NK-92 (cell line): ENCODE measurements around the gene TSHZ1.

Experiments
- DNase-seq: peaks from one replicate; lab custom pipeline; 2025; ENCODE audit not compliant: unreplicated experiment; lab: John Stamatoyannopoulos, UW

The TSHZ1 gene

DNA sequence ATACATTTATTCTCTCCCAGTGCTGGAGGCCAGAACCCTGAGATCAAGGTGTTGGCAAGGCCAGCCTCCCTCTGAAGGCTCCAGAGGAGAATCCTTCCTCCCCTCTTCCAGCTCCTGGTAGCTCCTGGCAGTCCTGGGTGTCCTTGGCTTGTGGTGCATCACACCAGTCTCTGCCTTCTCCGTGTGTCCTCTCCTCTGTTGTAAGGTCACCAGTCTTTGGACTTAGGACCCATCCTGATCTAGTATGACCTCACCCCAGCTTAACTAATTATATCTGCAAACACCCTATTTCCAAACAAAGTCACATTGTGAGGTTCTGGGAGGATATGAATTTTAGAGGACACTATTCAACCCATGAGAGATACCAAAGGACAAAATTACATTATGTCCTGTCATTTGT is 31.1 kb downstream of the TSHZ1 start:
- no peak for DNase-seq

DNA sequence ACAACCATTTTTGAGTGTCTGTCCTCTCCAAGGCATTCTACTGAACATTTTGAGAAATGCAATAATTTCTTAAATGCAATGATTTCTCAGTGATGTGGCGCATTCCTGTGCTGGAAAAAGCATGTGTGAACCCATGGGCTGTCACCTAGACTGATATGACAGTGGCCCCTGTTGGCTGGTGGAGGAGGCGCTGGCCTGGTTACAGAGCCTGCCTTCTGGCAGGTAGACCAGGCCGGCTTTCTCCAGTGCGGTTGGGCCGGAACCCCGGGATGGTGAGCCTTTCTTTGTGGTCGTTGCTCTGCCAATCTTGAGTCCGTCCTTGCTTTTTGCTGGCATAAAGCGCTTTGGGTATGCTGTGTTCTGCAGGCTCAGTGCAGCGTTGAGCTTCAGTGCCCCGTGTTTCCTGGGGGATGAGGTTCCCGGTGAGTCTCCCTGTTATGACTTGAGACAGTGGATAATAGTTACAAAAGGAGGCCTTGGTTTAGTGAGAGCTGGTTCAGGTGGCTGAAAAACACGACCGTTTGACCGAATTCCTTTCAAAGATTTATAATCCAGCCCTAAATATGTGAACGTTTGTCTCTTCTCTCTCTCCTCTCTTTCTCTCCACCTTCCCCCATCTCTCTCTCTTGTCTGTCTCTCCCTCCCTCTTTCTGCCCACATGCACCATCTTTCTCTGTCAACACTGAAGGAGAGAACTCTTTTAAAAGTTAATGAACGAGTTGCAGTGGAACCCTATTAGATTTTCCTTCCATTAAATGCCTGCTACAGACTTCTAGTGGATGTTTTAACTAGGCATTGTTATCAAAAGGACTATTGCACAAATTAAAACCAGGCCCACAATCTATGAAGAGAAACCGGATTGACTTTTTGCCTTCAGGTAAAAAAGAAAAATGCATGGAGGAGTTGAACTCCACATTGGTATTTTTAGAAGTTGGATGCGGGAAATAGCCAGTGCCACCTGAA is 34.0 kb downstream of the TSHZ1 start:
- no peak for DNase-seq

DNA sequence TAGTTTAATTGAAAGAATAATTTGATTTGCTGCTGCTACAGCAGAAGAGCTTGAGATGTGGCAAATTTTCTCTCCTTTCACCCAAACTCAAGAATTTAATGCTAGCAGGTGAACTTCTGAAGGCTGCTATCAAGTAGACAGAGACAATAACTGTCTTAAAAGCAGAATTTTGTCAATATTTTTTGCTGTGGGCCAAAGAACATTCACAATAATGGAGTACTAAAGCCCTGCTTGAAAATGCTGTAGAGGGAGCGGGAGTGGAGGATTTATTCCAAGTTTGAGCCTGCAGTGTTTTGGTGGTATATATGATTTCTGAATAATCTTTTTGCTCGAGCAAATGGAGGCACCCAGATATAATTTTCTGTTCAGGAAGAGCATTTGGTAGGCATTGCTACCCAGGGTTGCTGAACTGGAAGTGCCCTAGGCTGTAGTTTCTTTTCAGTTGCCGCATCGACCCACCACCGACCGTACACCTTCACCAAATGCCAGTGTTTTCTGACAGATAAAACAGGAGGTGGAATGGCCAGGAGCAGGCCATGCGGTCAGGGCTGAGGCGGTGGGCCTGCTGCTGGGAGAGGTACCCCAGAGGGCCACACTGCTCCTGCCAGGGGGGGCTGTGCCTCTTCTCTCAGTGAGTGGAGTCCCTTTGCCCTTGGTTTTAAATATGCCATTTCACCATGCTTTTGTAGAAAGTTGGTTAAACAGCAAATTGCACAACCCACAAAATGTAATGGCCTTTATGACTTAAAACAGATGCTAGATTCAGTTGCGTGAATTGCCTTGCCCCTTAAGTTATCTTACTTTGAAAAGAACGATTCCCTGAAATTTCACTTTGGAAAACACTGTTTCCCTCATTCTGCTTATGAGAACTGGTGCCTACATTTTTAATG is 36.4 kb downstream of the TSHZ1 start:
- no peak for DNase-seq

DNA sequence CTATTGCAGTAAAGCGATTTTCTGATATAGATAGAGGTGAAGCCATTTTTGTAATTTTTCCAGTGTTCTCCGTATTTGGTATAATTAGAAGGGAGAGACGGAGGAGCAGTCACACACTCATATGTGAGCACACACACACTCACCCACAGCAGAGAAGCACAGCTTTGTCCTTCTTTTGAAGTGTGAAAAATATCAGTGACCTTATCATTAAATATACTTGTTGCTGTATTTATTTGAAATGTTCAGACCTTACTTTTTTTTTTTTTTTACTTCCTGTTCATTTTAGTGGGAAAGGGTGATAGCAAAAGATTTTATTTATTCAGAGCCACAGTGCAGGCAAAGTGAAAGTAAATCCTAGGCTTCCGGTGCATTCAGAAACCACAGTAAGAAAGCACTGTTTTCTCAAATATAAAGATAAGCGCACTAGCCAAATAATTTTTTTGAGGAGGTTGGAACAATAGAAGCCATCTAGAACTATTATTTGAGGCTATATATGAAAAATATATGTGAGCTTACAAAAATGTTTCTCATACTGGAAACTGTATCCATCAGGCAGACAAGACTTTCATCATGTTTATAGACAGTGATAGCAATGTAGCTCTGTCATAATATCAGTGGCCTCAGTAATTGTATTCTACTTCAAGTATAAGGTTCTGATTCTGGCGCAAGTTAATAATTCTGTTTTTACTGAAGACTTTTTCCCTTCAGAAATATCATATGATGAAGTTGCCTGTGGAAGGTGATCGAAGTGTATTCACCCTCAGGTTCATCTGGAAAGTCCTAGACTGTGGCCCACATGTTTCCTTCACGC is 37.2 kb downstream of the TSHZ1 start:
- DNase-seq: no peak

DNA sequence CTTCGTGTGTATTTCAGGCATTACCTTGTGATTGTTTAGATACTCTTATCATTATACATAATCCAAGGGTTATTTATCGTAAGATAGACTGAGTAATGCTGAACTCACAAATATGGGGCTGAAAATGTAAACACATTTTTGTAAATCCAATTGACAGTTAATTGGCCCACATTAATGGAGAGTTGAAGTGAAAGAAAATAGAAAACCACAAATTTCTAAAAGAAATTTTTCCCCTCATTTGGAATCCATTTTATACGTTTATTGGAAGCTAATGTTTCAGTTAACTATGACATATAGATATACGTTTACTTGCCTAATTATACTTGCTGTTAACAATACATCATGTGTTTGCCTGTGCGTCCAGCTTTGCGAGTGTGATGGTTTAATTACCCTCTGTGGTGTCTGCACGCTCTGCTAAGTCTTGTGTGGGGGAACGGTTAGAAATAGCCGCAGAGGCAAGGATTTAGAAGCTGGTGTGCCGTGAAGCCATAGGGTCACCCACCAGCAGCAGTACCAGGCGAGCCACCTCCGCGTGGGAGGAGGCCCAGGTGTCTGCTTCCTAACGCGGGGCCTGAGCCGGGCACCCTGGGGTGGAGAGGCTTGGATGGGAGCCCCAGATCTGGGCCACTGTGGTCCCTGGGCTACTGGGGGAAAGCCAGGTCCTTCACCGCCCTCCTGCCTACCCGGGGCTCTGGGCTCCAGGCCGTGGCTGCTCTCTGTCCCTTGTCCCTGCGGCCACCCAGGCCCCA is 38.0 kb downstream of the TSHZ1 start:
- DNase-seq: no peak

DNA sequence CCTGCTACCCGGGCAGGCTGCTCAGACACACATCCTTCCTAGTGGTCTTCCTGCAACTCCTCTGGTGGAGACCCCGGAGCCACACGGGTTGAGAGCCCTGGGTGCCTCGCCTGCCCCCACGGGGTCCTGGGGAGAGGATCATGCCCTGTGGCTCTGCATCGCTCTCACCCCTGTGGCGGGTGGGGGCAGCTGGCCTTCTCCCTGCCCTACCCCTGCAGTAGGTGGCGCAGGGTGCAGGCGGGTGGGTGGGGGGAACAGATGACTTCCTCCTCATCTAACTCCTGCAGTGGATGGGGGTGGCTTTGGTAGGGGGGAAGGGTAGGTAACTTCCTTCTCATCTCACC is 38.5 kb downstream of the TSHZ1 start:
- no peak for DNase-seq

DNA sequence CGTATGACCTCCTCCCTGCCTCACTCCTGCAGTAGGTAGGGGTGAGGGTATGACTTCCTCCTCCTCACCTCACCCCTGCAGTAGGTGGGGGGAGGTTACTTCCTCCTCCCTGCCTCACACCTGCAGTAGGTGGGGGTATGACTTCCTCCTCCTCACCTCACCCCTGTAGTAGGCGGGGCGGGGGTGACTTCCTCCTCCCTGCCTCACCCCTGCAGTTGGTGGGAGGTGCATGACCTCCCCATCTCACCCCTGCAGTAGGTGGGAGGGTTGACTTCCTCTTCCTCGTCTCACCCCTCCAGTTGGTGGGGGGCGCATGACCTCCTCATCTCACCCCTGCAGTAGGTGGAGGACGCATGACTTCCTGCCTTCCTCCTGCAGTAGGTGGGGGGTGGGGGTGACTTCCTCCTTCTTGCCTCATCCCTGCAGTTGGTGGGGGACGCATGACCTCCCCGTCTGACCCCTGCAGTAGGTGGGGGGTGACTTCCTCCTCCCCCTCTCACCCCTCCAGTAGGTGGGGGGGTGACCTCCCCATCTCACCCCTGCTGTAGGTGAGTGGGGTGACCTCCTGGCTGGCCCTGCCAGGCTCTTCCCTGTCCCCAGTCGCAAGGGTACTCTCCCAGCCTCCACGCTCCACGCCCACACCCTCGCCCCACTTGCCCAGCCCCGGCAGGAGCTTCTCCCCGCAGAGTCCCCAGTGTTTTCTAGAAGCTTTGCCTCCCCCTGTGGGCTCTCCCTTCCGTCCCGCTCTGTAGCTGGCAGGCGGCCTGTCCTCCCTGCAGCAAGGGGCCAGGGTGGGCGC is 39.3 kb downstream of the TSHZ1 start:
- no peak for DNase-seq

DNA sequence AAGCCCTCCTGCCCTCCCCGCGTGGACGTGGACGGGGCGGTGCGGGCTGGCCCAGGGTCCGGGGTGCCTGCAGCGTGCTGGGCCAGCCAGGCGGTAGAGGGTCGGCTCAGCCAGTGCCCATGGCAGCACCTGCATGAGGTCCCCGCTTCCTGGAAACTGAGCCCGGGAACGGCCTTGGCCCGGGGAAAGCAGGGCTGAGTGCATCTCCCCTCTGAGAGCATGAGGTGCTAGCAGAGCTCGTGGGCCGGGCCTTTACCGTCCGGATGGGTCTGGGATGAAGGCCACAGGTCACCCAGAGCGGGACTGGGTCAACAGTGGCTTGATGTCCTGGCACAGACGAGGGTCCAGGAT is 39.8 kb downstream of the TSHZ1 start:
- DNase-seq: no peak

DNA sequence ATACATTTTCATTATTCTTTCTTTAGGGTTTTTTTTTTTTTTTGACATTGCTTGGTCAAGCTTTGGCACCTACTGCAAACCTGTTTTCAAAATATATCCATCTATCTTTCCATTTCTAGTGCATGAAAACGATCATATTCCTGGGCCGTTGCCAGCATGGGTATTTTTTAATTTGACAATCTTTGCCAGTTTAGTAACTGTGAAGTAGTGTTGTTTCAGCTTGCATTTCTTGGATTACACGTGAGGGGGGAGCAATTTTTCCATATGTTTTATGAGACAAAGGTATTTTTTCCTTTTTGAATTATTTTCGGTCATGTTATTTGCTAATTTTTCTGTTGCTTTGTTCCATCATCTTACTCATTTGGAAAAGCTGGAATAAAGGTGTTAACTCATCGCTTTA is 40.9 kb downstream of the TSHZ1 start:
- no peak for DNase-seq

DNA sequence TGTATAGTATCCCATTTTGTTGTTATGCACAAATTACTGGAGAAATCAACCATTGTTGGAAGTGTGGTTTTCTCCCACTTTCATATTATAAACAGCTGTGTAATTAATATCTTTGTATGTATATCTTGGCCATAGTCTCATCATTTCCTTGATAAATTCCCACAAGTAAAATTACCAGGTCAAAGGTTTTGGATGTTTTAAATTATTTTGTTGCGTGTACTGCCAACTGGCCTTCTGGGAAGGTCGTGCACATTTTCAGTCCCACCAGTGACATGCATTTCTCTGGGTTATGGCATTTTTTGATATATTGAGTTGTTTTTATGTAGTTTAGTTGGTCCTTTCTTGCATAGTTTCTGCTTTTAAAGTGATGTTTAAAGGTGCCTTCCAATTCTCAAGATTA is 41.5 kb downstream of the TSHZ1 start:
- no peak for DNase-seq

DNA sequence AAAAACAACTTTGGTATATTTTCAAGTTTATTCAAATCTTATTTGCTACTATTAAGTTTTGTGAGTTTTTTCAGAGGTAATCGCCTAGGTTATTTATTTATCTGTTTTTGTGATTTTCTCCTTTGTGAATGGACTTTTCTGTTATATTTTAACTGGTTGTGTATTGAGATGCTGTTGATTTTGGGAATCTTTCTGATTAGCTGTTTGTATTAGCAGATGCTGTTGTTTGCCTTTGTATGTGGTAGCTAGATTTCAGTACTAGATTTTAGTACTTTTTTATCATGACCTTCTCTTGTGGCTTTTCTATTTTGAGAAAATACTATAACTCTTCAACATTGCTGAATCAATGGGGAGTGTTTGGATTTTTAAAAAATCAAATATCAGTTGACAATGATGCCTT is 42.4 kb downstream of the TSHZ1 start:
- DNase-seq: no peak

DNA sequence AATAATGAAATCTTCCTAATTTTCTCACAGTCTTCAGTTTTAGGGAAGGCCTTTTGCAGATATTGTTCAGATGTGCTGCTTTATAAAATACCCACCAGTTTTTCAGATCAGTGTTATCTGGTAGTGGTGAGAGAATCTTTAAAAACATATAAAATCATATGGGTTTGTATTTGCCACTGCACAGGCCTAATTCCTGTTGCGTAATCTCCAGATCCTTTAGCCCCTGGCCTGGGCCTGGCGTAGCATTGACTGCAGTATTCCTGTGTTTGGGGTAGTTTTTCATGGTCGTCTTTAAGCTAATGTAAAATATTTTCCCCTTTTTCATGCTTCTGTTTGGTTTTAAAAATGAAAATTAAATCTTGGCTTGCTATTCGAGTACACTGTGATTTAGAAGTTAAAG is 43.2 kb downstream of the TSHZ1 start:
- no peak for DNase-seq

DNA sequence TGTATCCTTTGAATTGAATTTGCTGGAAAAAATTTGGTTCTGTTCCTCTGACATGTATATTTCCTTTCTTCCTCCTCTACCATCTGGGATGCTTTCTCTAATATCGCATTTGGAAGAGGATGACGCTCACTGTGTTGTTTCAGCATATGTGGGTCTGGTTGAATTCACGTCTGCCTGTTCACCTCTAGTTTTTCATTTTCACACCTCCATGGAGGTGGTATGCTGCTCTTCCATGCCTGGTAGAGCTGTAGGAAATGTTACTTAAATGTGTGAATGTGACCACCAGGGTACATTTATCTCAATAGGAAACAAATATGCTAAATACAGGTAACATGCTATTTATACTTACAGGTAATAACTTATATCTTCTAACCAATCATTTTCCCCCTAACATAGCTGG is 44.5 kb downstream of the TSHZ1 start:
- DNase-seq: no peak

DNA sequence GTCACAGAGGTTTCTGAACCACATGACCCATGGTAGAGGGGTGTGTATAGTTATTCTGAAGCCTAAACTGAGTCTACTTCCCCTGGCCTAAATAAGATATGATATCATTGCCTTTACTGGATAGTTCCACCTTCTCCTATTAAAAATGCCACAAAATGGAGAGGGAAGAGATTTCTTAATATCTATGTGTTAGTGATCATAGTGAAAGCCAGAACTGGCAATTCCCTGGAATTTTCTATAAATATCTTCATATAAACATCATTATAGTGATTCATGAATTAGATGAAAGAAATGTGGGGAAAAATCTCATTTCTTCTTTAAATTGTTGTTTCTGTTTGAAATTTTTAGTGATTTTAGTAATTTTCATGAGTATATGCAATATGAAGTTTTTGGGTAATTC is 45.8 kb downstream of the TSHZ1 start:
- DNase-seq: no peak

DNA sequence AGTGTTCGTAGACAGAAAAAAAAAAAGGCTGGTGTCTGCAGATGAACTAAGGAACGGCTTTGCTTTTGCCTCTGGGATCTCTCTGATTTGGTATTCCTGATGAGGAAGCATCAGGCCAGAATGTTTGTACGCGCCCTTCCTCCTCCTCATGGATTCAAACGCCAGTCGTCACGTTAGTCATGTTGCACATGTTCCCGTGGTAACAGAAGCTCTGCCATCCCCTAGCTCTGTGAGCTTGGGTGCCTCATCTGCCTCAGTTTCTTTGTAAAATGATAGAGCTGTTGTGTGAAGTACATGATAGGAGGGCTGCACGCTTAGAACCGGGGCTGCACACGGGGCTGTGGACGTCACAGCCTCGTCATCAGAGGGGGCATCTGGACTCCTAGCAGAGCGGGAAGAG is 47.0 kb downstream of the TSHZ1 start:
- DNase-seq: no peak

DNA sequence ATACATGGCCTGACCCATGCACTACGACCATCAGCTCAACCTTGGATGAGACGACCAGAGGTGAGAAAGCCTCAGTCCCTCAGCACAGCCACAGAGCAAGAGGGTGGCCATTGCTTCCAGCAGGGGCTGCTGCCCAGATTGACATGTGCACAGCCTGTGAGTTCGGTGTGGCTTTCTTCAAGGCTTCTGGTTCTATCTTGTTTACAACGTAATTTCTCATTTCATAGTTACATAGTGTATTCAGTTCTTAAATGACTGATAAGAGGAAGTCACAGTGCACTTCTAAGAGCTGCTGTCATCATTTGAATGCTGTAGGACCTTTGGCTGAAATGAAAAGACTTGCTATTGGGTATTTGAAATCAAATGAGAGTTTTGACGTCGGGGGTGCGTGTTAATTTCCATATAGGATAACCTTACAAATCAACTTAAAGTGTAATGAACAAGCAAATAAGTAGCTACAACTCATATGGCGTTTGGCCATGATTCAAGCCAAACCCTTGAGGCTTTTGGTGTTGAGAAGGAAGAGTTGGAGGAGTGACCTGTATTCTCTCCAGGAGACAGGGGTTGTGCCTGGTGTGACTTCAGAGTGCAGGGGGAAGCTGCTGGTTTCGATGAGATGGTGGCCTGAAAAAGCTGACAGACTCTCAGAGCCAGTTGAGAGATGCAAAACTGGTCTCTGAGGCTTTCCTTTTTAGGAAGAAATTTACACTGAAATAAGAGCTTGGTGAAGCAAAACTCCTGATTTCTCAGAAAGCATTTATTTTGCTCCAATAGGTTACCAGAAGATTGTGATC is 51.0 kb downstream of the TSHZ1 start:
- no peak for DNase-seq

DNA sequence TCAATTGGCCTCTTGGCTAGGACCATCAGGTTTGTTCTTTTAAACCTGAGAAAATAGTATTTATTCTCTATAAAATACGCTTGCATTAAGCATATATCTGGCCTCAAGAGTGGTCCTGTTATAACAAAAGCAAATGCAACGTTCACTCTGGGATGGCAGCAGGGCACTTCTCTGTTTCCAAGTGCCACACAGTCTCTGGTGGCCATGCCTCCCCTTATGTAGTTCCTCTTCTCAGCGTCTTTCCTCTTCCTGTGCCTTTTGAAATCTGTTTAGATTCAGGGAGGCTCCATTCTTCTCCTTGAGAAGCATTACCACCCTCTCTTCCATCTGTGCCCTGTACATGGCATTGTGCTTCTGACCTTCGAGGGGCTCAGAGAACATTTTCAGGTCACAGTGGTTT is 51.9 kb downstream of the TSHZ1 start:
- DNase-seq: no peak

DNA sequence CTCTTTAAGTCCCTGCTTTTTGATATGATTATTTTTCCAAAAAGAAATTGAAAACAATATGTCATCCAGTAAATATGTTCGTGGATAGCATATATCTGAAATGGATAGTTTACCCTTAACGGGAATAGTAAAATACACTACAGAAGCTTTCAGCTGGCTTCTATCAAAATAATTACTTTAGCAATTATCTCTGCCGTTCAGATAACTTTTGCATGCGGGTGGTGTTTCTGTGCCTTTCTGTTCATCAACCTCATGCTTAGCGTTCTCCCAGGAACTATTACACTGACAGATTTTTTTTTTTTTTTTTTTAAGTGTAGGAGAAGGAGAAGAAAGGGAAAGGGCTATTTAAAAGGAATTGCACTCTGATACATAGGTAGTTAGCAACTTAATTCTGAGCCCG is 53.6 kb downstream of the TSHZ1 start:
- no peak for DNase-seq

DNA sequence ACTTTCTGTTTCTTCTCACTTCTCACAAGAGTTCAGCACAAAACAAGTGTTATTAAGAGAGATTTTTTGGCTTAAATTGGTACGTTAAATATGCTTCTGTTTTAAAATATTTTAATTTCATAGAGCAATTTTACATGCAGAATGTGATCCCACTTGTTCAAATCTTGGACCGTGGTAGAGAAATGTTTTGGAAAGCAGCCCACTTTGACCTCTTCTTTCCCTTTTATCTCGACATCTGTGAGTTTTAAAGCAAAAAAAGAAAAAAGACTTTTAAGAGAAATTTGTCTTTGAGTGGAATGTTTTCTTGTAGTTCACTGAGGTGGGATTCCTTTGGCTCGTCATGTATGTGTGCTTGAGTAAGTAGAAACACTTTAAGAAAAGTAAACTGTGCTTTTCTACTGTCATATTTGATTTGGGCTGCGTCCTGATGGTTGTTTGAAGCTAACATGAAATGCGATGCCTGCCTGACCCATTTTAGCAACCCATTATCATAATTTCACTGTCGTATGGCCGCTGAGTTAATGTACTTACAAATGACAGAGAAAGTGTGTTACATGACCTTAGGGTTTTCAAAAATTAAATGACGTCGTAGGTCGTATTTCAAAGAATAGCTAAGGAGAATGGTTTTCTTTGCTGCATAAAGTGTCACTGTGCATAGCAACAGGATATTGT is 54.5 kb downstream of the TSHZ1 start:
- DNase-seq: no peak
